ENCODE results near the gene ANXA6.

ANXA6 gene

DNA sequence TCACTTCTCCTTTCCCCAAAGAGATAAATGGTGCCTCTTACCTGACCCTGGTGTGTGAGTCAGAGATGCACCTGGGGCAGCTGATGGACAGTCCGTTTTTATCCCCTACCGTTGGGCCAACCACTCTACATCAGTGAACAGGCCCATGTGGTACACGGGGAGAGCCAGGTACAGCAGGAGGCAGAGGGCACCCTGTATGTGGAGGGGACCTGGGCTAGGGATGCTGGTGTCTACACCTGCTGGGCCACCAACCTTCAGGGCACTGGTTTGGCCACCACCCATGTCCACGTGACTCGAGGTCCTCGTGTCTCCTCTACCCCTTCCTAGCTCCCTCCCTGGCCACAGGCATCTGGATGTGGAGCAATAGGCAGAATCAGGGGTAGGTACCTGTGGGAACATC lies 22.7 kb upstream of the ANXA6 start:
- Histone ChIP-seq H3K27ac (ENCODE audit: low read length) (0 out of 2 replicates have a peak overlapping the region, but pooled peaks have one; percentile 3), H4K20me1 (ENCODE audit: insufficient read depth, low read length) (no peaks in the 10 kb centered on the region), H3K79me2 (ENCODE audit: insufficient read depth, low read length) (no peaks in the 10 kb centered on the region), H3K36me3 (ENCODE audit: insufficient read depth, low read length) (no peaks in the 10 kb centered on the region), H2AFZ (ENCODE audit: low read depth, low read length) (no peak overlapping the region), H3K9me3 (ENCODE audit: insufficient read depth, low read length, severe bottlenecking) (no peaks in the 10 kb centered on the region), H3K4me2 (ENCODE audit: insufficient read depth, low read length) (no peak overlapping the region), H3K27me3 (ENCODE audit: insufficient read depth, low read length, poor library complexity) (no peaks in the 10 kb centered on the region), H3K9ac (ENCODE audit: low read depth, low read length) (no peak overlapping the region), H3K4me3 (ENCODE audit: low read depth in 1 of 2, low read length in 2 of 2) (no peak overlapping the region), H3K4me1 (ENCODE audit: insufficient read depth, low read length) (no peaks in the 10 kb centered on the region)
- no peak for ATAC-seq (ENCODE audit: insufficient read depth, low read depth)
- DNase-seq: no peak
- TF ChIP-seq EZH2 (IDR thresholded peaks at IDR 0.05; ENCODE audit: borderline replicate concordance, low read depth, low read length, severe bottlenecking): no peak
- TF ChIP-seq, protein P1, sequence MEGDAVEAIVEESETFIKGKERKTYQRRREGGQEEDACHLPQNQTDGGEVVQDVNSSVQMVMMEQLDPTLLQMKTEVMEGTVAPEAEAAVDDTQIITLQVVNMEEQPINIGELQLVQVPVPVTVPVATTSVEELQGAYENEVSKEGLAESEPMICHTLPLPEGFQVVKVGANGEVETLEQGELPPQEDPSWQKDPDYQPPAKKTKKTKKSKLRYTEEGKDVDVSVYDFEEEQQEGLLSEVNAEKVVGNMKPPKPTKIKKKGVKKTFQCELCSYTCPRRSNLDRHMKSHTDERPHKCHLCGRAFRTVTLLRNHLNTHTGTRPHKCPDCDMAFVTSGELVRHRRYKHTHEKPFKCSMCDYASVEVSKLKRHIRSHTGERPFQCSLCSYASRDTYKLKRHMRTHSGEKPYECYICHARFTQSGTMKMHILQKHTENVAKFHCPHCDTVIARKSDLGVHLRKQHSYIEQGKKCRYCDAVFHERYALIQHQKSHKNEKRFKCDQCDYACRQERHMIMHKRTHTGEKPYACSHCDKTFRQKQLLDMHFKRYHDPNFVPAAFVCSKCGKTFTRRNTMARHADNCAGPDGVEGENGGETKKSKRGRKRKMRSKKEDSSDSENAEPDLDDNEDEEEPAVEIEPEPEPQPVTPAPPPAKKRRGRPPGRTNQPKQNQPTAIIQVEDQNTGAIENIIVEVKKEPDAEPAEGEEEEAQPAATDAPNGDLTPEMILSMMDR (IDR thresholded peaks at IDR 0.05; ENCODE audit: borderline replicate concordance, extremely low read depth, low read length, poor library complexity, severe bottlenecking): no peak

- H3K36me3 ChIP-seq (ENCODE audit: insufficient read depth, low read length): no peaks in the 10 kb centered on the region
- TF ChIP-seq, protein P1 (IDR thresholded peaks at IDR 0.05; ENCODE audit: borderline replicate concordance, extremely low read depth, low read length, poor library complexity, severe bottlenecking): no peak
- no peak for TF ChIP-seq EZH2 (IDR thresholded peaks at IDR 0.05; ENCODE audit: borderline replicate concordance, low read depth, low read length, severe bottlenecking)
- no peak overlapping the region for H2AFZ ChIP-seq (ENCODE audit: low read depth, low read length)
- no peak overlapping the region for H3K4me3 ChIP-seq (ENCODE audit: low read depth in 1 of 2, low read length in 2 of 2)
- H3K9ac ChIP-seq (ENCODE audit: low read depth, low read length): no peak overlapping the region
- H4K20me1 ChIP-seq (ENCODE audit: insufficient read depth, low read length): no peaks in the 10 kb centered on the region
- no peak overlapping the region for H3K4me2 ChIP-seq (ENCODE audit: insufficient read depth, low read length)
- H3K27ac ChIP-seq (ENCODE audit: low read length): no peak overlapping the region
- DNase-seq (no peak), ATAC-seq (ENCODE audit: insufficient read depth, low read depth) (no peak)
- no peaks in the 10 kb centered on the region for H3K4me1 ChIP-seq (ENCODE audit: insufficient read depth, low read length)
- H3K79me2 ChIP-seq (ENCODE audit: insufficient read depth, low read length): no peaks in the 10 kb centered on the region
- no peaks in the 10 kb centered on the region for H3K27me3 ChIP-seq (ENCODE audit: insufficient read depth, low read length, poor library complexity)
- no peaks in the 10 kb centered on the region for H3K9me3 ChIP-seq (ENCODE audit: insufficient read depth, low read length, severe bottlenecking)
These were observed 21.9 kb upstream of the ANXA6 start for GRCh38 chr5:151179489-151179840.

- TF ChIP-seq EZH2 (IDR thresholded peaks at IDR 0.05; ENCODE audit: borderline replicate concordance, low read depth, low read length, severe bottlenecking): no peak
- TF ChIP-seq, protein P1 (IDR thresholded peaks at IDR 0.05; ENCODE audit: borderline replicate concordance, extremely low read depth, low read length, poor library complexity, severe bottlenecking): peak; percentile 17
- no peaks in the 10 kb centered on the region for H3K27me3 ChIP-seq (ENCODE audit: insufficient read depth, low read length, poor library complexity)
- H4K20me1 ChIP-seq (ENCODE audit: insufficient read depth, low read length): no peaks in the 10 kb centered on the region
- no peaks in the 10 kb centered on the region for H3K79me2 ChIP-seq (ENCODE audit: insufficient read depth, low read length)
- no peak overlapping the region for H3K4me3 ChIP-seq (ENCODE audit: low read depth in 1 of 2, low read length in 2 of 2)
- H3K4me1 ChIP-seq (ENCODE audit: insufficient read depth, low read length): no peaks in the 10 kb centered on the region
- no peak for DNase-seq
- no peak overlapping the region for H3K9ac ChIP-seq (ENCODE audit: low read depth, low read length)
- no peak; the same call in 2 of the 3 replicates for ATAC-seq (ENCODE audit: insufficient read depth, low read depth)
- H3K27ac ChIP-seq (ENCODE audit: low read length): no peak overlapping the region
- H3K4me2 ChIP-seq (ENCODE audit: insufficient read depth, low read length): no peak overlapping the region
- no peaks in the 10 kb centered on the region for H3K36me3 ChIP-seq (ENCODE audit: insufficient read depth, low read length)
- no peak overlapping the region for H2AFZ ChIP-seq (ENCODE audit: low read depth, low read length)
- H3K9me3 ChIP-seq (ENCODE audit: insufficient read depth, low read length, severe bottlenecking): no peaks in the 10 kb centered on the region
These were observed 21.4 kb upstream of the ANXA6 start for GRCh38 chr5:151178777-151179488.
